ENCODE data around the gene SAPCD2. TPM values are rescaled to one million over a fixed set of nuclear protein-coding genes. Genes with fewer than 3 reads are reported as not detected.

Gene SAPCD2
- total RNA-seq, 2 donors from 2014 or later, result 20.8 to 24.9 TPM

- no peak for TF ChIP-seq CTCF (conservative IDR thresholded peaks at IDR 0.05)
- Histone ChIP-seq H3K4me1 (ENCODE audit: control insufficient read depth, insufficient read depth, low read length) (no peaks in the 10 kb centered on the region), H3K27me3 (ENCODE audit: control insufficient read depth, insufficient read depth, low read length, poor library complexity, severe bottlenecking) (no peaks in the 10 kb centered on the region), H3K4me3 (ENCODE audit: low read length) (no peak overlapping the region), H3K9me3 (ENCODE audit: control insufficient read depth, low read length) (no peaks in the 10 kb centered on the region), H3K36me3 (ENCODE audit: control insufficient read depth, insufficient read depth, low read length) (no peaks in the 10 kb centered on the region), H3K27ac (ENCODE audit: low read depth, low read length) (no peak overlapping the region), H3K9ac (ENCODE audit: extremely low read depth, low read length, poor library complexity, severe bottlenecking) (no peak overlapping the region)
- Mint-ChIP-seq H3K27me3 (ENCODE audit: insufficient read depth) (peaks cover 2% of the 10 kb centered on the region), H3K27ac (no peak overlapping the region), H3K4me1 (no peaks in the 10 kb centered on the region), H3K9me3 (no peaks in the 10 kb centered on the region), H3K4me3 (no peak overlapping the region), H3K36me3 (ENCODE audit: low read depth) (peaks cover 2% of the 10 kb centered on the region)
- WGBS, 2 experiments (ENCODE audit: insufficient coverage in 1 of 2, insufficient read length in 1 of 2), result 81 to 91% methylated on average over 13 to 15 of the region's 15 CpGs
- DNase-seq, result no peak
These were observed 8.0 kb downstream of the SAPCD2 start for GRCh38 chr9:137062384-137062783.

- no peak for TF ChIP-seq CTCF (conservative IDR thresholded peaks at IDR 0.05)
- Mint-ChIP-seq H3K36me3 (ENCODE audit: low read depth) (no peaks in the 10 kb centered on the region), H3K27me3 (ENCODE audit: insufficient read depth) (peaks cover 11% of the 10 kb centered on the region), H3K27ac (no peak overlapping the region), H3K4me1 (peaks cover 2% of the 10 kb centered on the region), H3K9me3 (no peaks in the 10 kb centered on the region), H3K4me3 (no peak overlapping the region)
- Histone ChIP-seq H3K36me3 (ENCODE audit: control insufficient read depth, insufficient read depth, low read length) (no peaks in the 10 kb centered on the region), H3K9ac (ENCODE audit: extremely low read depth, low read length, poor library complexity, severe bottlenecking) (no peak overlapping the region), H3K9me3 (ENCODE audit: control insufficient read depth, low read length) (no peaks in the 10 kb centered on the region), H3K4me3 (ENCODE audit: low read length) (no peak overlapping the region), H3K27ac (ENCODE audit: low read depth, low read length) (no peak overlapping the region), H3K27me3 (ENCODE audit: control insufficient read depth, insufficient read depth, low read length, poor library complexity, severe bottlenecking) (peaks cover 14% of the 10 kb centered on the region), H3K4me1 (ENCODE audit: control insufficient read depth, insufficient read depth, low read length) (no peaks in the 10 kb centered on the region)
- 85 to 91% methylated on average over 9 of the region's 9 CpGs for WGBS, 2 experiments (ENCODE audit: insufficient coverage in 1 of 2, insufficient read length in 1 of 2)
- DNase-seq, result no peak
These were observed 11.7 kb downstream of the SAPCD2 start for GRCh38 chr9:137058521-137059234.

- no peaks in the 10 kb centered on the region for H3K9me3 Mint-ChIP-seq
- H3K27ac ChIP-seq (ENCODE audit: low read depth, low read length), result no peak overlapping the region
- H3K9me3 ChIP-seq (ENCODE audit: control insufficient read depth, low read length), result no peaks in the 10 kb centered on the region
- H3K4me1 Mint-ChIP-seq, result peaks cover 2% of the 10 kb centered on the region
- H3K36me3 Mint-ChIP-seq (ENCODE audit: low read depth), result no peaks in the 10 kb centered on the region
- no peaks in the 10 kb centered on the region for H3K36me3 ChIP-seq (ENCODE audit: control insufficient read depth, insufficient read depth, low read length)
- WGBS, 2 experiments (ENCODE audit: insufficient coverage in 1 of 2, insufficient read length in 1 of 2), result 89% methylated on average over 9 to 16 of the region's 16 CpGs
- H3K27ac Mint-ChIP-seq, result no peak overlapping the region
- no peak for DNase-seq
- no peak for TF ChIP-seq CTCF (conservative IDR thresholded peaks at IDR 0.05)
- H3K4me1 ChIP-seq (ENCODE audit: control insufficient read depth, insufficient read depth, low read length), result no peaks in the 10 kb centered on the region
- no peak overlapping the region for H3K9ac ChIP-seq (ENCODE audit: extremely low read depth, low read length, poor library complexity, severe bottlenecking)
- H3K27me3 ChIP-seq (ENCODE audit: control insufficient read depth, insufficient read depth, low read length, poor library complexity, severe bottlenecking), result peaks cover 26% of the 10 kb centered on the region
- H3K4me3 ChIP-seq (ENCODE audit: low read length), result no peak overlapping the region
- H3K4me3 Mint-ChIP-seq, result no peak overlapping the region
- H3K27me3 Mint-ChIP-seq (ENCODE audit: insufficient read depth), result peaks cover 18% of the 10 kb centered on the region
These were observed 12.8 kb downstream of the SAPCD2 start for GRCh38 chr9:137057545-137057944.

Data from endodermal cell (in vitro differentiated cells).